ENCODE measurements around the gene PVALB.

PVALB gene, protein sequence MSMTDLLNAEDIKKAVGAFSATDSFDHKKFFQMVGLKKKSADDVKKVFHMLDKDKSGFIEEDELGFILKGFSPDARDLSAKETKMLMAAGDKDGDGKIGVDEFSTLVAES

GRCh38 chr22:36816636-36817524 lies at the start of gene PVALB:
Gene PVALB, minus strand, starts transcription at chr22:36817035. Its CDS starts 30 bp downstream, at chr22:36817005.
- peak; percentile 39 for DNase-seq (ENCODE audit: low read depth, low spot score)

GRCh38 chr22:36865346-36865745 lies 48.5 kb upstream of the PVALB start:
- DNase-seq (ENCODE audit: low read depth, low spot score): peak; percentile 54

- DNase-seq (ENCODE audit: low read depth, low spot score): no peak
These were observed 47.8 kb upstream of the PVALB start for GRCh38 chr22:36864454-36865215.

DNA sequence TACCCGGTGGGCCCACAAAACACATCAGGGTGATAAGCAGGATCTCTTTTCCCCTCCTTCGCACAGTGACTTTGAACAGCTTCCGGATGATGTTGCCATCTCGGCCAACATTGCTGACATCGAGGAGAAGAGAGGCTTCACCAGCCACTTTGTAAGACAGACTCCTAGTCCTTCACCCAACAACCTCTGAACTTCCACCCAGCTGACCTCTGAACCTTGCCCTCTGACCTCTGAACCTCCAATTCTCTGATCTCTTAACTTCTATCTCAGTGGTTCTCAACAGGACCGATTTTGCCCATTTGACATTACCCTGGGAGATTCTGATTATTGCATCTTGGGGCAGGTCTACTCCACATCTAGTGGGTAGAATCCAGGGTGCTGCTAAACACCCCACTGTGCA lies 47.1 kb upstream of the PVALB start:
- DNase-seq (ENCODE audit: low read depth, low spot score): no peak

- DNase-seq (ENCODE audit: low read depth, low spot score): no peak
These were observed 46.4 kb upstream of the PVALB start for GRCh38 chr22:36863281-36863680.

GRCh38 chr22:36862251-36863242 lies 45.7 kb upstream of the PVALB start:
- no peak for DNase-seq (ENCODE audit: low read depth, low spot score)

DNA sequence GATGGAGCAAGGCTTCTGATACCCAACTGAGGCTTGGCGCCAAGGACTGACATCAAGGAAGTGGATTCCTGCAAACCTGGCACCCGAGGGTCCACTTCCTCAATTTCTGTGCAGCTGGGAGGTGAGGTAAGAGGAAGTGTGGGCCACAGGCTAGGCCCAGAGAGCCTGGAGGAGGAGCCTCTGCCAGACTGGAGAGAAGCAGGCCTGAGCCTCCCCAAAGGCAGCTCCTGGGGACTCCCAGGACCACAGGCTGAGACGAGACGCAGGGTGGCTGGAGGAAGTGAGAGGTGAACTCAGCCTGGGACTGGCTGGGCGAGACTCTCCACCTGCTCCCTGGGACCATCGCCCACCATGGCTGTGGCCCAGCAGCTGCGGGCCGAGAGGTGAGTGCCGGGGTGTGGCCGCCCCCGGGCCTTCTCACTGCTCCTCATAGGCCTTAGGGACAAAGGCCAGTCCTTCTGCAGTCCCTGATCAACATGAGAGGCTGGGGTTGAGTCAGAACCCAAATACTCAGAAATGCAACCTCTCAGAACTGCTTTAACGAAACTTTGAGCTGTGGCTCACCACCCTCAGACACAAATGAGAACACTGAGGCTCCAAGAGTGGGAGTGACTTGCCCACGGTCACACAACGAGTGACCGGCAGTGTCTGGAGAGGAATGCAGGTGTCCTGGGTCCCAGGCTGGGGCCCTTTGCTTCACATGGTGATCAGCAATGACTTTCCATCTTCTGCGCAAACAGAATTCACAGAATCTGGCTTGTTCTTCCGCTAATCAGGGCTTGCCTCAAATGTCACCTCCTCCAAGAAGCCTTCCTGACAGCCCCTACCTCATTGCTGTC lies 44.2 kb upstream of the PVALB start, which contains the start of gene NCF4:
Gene NCF4 (plus strand): TSS at position 186 of the 839 bp plus-strand sequence. CDS start 166 bp downstream, at position 352.
- no peak for DNase-seq (ENCODE audit: low read depth, low spot score)

DNA sequence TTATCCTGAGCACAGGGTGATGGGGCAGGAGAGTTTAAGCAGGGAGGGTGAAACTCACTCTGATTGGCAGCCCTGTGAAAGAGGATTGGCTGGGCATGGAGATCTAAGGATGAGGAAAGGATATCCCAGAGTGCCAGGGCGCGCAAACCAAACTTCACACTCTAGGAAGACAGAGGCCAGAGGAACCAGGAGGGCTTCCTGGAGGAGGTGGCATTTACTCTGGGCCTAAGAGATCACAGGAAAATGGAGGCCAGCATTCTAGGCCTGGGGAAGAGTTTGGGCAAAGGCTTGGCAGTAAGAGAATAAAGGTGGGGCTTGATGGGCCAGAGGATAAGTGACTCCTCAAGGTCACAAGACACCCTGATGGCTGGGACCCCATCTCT lies 43.6 kb upstream of the PVALB start:
- DNase-seq (ENCODE audit: low read depth, low spot score): no peak

DNA sequence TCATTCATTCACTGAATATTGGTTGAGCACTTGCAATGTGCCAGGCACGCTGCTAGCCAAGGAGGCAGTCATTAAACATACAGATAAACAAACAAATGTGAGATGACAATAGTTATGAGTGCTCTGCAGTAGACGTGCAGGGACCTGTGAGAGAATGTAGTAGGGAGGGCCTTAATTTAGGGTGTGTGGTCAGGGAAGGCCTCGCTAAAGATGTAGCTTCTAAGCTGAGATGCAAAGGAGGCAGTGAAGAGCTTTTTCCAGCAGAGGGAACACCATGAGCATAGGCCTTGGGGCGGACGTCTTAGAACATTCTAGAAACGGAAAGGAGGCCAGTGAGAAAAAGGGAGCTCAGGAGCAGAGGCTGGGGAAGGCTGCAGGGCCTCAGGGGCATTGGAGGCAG lies 43.2 kb upstream of the PVALB start:
- no peak for DNase-seq (ENCODE audit: low read depth, low spot score)

- DNase-seq (ENCODE audit: low read depth, low spot score): no peak
These were observed 42.1 kb upstream of the PVALB start for GRCh38 chr22:36858966-36859365.

- DNase-seq (ENCODE audit: low read depth, low spot score): no peak
These were observed 41.3 kb upstream of the PVALB start for GRCh38 chr22:36858156-36858555.

DNA sequence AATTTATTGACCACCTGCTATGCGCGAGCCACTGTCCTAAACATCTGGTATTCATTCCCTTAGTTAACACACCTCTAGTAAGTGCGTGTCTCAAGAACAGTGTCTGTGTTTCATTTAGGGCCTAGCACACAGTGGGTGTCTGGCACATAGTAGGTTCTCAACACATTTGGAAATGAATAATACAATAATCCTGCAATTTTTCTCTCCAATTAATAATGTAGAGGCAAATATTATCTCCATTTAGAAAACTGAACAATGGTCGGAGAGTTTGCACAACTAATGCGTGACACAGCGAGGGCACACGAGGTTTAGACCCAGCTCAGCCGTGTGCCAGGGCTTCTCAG lies 39.9 kb upstream of the PVALB start:
- no peak for DNase-seq (ENCODE audit: low read depth, low spot score)

DNA sequence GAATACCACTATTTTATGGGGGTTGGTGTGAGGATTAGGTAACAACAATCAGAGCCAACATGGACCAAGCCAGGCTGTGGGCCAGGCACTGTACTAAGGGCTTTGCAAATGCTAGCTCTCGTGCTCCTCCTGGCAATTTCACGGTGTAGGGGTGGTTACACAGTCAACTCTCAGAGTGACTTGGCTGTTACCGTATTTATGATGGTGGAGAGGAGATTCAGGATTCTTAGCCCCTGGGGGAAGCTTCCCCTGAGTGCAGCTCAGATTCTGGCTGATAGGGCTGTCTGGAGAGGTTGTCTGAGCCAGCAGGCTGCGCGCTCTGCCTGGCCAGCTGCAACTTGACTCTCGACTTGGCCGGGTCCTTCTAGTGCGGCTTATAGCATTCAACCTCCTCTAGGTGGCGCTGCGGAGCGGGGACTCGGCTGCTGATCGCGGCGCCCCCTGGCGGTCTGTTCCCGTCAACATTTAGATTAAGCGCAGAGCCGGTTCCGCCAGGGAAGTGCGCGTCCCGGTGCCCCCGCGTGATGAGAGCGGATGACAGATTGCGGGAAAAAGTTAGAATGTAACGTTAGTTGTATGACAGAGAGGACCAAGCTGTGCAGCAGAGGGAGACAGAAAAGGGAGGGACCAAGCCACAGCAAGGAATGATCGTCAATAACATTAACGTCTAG lies 39.4 kb upstream of the PVALB start:
- DNase-seq (ENCODE audit: low read depth, low spot score): peak; percentile 93

DNA sequence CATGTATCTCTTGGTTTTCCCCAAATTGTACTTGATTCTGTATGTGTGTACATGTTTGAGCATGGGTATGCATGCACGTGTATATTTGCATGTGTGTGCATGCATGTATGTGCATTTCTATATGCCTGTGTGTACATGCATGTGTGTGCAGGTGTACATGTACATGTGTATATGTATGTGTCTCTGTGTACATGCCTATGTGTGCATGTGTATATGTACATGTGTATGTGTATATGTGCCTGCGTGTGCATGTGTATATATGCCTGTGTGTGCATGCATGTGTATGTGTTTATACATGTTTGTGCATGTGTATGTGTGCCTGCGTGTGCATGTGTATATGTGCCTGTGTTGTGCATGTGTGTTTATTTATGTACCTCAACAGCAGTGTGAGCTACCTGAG lies 38.6 kb upstream of the PVALB start:
- DNase-seq (ENCODE audit: low read depth, low spot score): no peak

DNA sequence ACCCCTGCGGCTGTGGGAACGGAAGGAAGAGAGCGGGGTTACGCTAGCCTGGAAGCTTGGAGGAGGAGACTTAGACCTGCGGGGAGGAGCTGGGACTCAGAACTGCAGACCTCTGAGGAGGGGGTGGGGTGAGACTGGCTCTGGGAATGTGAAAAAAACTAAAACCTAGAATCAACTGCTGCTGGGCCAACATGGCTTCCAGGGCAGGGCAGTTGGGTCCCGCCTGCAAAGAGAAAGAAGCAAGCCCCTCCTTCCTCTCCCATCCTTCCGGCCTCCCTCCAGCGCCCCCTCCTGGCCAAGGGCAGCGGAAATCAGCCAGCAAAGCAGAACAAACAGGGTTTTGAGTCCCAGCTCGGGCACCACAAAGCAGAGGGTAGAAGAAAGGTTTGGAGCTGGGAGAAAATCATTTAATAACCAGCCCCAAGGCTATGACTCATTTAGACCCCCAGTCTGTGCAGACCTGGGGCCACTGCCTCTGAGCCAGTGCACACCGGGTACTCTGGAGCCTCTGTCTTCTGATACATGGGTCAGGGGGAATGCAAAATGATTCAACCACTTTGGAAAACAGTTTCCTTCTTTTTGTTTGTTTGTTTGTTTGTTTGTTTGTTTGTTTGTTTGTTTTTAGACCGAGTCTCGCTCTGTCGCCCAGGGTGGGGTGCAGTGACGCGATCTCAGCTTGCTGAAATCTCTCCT lies 36.7 kb upstream of the PVALB start:
- DNase-seq (ENCODE audit: low read depth, low spot score): peak; percentile 86

GRCh38 chr22:36852056-36852973 lies 35.5 kb upstream of the PVALB start:
- no peak for DNase-seq (ENCODE audit: low read depth, low spot score)

- DNase-seq (ENCODE audit: low read depth, low spot score): no peak
These were observed 33.8 kb upstream of the PVALB start for GRCh38 chr22:36850682-36851081.

DNA sequence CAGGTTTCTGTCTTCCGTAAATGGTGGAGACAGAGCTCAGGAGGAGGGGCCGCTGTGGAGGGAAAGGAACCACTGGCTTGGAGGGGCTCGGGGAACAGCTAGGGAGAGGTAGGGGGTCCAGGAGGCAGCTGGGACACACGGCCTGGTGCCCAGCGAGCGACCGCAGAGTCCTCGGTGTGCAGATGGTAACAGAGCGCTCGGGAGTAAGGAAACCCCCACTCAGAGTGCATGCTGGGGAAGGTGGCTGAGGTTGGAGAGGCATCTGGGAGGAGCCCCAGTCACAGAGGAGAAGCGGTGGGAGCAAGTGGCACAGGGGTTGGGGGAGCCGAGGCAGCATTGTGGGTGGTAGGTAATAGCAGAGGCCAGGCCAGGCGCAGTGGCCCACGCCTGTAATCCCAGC lies 33.2 kb upstream of the PVALB start:
- no peak for DNase-seq (ENCODE audit: low read depth, low spot score)

Measured in ELF-1 (cell line).